SK-N-SH (cell line): ENCODE measurements around the gene PEX14.

Experiments used
- NRF1 ChIP-seq: IDR thresholded peaks from 2 replicates; pipeline ENCODE4 v1.6.1; 2012; ENCODE audit warnings: low read depth, mild to moderate bottlenecking, low read length
- POLR2AphosphoS5 ChIP-seq: IDR thresholded peaks from 2 replicates; pipeline ENCODE4 v1.6.1; 2012; ENCODE audit warnings: low read depth, low read length
- REST ChIP-seq: IDR thresholded peaks from 2 replicates; pipeline ENCODE4 v1.6.1; 2012; ENCODE audit warnings: mild to moderate bottlenecking, low read depth, low read length, moderate library complexity
- SIN3A ChIP-seq: IDR thresholded peaks from 2 replicates; pipeline ENCODE4 v1.6.1; 2012; ENCODE audit warnings: low read depth, mild to moderate bottlenecking, low read length, moderate library complexity, borderline replicate concordance
- TF ChIP-seq, protein P1 (sequence below): fragments of 200-600 bp; sonication (generic); IDR thresholded peaks from 2 replicates; pipeline ENCODE4 v1.6.1; 2017; ENCODE audit warnings: antibody characterized with exemption, mild to moderate bottlenecking, moderate library complexity

GRCh38 chr1:10641976-10642375 lies 167.2 kb downstream of the PEX14 start:
- TF ChIP-seq REST = no peak
- no peak for TF ChIP-seq SIN3A
- TF ChIP-seq POLR2AphosphoS5 = no peak
- TF ChIP-seq, protein P1, sequence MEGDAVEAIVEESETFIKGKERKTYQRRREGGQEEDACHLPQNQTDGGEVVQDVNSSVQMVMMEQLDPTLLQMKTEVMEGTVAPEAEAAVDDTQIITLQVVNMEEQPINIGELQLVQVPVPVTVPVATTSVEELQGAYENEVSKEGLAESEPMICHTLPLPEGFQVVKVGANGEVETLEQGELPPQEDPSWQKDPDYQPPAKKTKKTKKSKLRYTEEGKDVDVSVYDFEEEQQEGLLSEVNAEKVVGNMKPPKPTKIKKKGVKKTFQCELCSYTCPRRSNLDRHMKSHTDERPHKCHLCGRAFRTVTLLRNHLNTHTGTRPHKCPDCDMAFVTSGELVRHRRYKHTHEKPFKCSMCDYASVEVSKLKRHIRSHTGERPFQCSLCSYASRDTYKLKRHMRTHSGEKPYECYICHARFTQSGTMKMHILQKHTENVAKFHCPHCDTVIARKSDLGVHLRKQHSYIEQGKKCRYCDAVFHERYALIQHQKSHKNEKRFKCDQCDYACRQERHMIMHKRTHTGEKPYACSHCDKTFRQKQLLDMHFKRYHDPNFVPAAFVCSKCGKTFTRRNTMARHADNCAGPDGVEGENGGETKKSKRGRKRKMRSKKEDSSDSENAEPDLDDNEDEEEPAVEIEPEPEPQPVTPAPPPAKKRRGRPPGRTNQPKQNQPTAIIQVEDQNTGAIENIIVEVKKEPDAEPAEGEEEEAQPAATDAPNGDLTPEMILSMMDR = no peak
- TF ChIP-seq NRF1 = no peak
